ENCODE data around the gene FMN1. TPM values are rescaled to one million over a fixed set of nuclear protein-coding genes. Genes with fewer than 3 reads are reported as not detected.

FMN1 gene
- total RNA-seq, 1 experiment from 2014 or later = 3.9 TPM

- no peak for DNase-seq (ENCODE audit: low read depth, low spot score)
- Histone ChIP-seq H3K27ac (ENCODE audit: low read length) (no peak overlapping the region), H3K36me3 (ENCODE audit: control insufficient read depth, insufficient read depth, low read length) (no peaks in the 10 kb centered on the region), H3K4me3 (ENCODE audit: low read depth in 2 of 2, low read length in 2 of 2) (no peak overlapping the region), H3K27me3 (ENCODE audit: control insufficient read depth, insufficient read depth, low read length) (no peaks in the 10 kb centered on the region), H3K4me1 (ENCODE audit: control insufficient read depth, insufficient read depth, low read length) (no peaks in the 10 kb centered on the region), H3K9me3 (ENCODE audit: control insufficient read depth, insufficient read depth, low read depth, low read length) (no peaks in the 10 kb centered on the region)
- ChIA-PET CTCF (no interaction called here), POLR2A (no interaction called here)
- no TSS peak for BruUV-seq (replicated peaks)
- TF ChIP-seq SIN3A (IDR thresholded peaks at IDR 0.05; ENCODE audit: borderline replicate concordance, insufficient read depth, low read depth, low read length) (no peak), REST (IDR thresholded peaks at IDR 0.05; ENCODE audit: insufficient read depth in 1 of 2, low read depth in 2 of 2, low read length in 1 of 2) (no peak), CTCF (IDR thresholded peaks at IDR 0.05) (no peak), TCF7L2 (IDR thresholded peaks at IDR 0.05; ENCODE audit: low read depth, low read length) (no peak), POLR2AphosphoS5 (IDR thresholded peaks at IDR 0.05; ENCODE audit: low read depth, low read length) (no peak)
- in situ Hi-C loops (cut with HindIII; ENCODE audit: low pct_unique_long_range_greater_than_20kb, low sequenced_read_pairs) (no loop called here), intact Hi-C loops (cut with micrococcal nuclease; ENCODE audit: unreplicated experiment) (no loop called here)
- no peak for ATAC-seq
Measured at GRCh38 chr15:32881528-32881927, 313.0 kb downstream of the FMN1 start.

GRCh38 chr15:32880642-32881041 is 313.9 kb downstream of the FMN1 start:
- Histone ChIP-seq H3K27ac (ENCODE audit: low read length) (no peak overlapping the region), H3K36me3 (ENCODE audit: control insufficient read depth, insufficient read depth, low read length) (no peaks in the 10 kb centered on the region), H3K9me3 (ENCODE audit: control insufficient read depth, insufficient read depth, low read depth, low read length) (no peaks in the 10 kb centered on the region), H3K4me1 (ENCODE audit: control insufficient read depth, insufficient read depth, low read length) (no peaks in the 10 kb centered on the region), H3K27me3 (ENCODE audit: control insufficient read depth, insufficient read depth, low read length) (no peaks in the 10 kb centered on the region), H3K4me3 (ENCODE audit: low read depth in 2 of 2, low read length in 2 of 2) (no peak overlapping the region)
- ATAC-seq (no peak), DNase-seq (ENCODE audit: low read depth, low spot score) (no peak)
- no peak for TF ChIP-seq CTCF (IDR thresholded peaks at IDR 0.05)
- TF ChIP-seq TCF7L2 (IDR thresholded peaks at IDR 0.05; ENCODE audit: low read depth, low read length) = no peak
- no peak for TF ChIP-seq SIN3A (IDR thresholded peaks at IDR 0.05; ENCODE audit: borderline replicate concordance, insufficient read depth, low read depth, low read length)
- no peak for TF ChIP-seq POLR2AphosphoS5 (IDR thresholded peaks at IDR 0.05; ENCODE audit: low read depth, low read length)
- no peak for TF ChIP-seq REST (IDR thresholded peaks at IDR 0.05; ENCODE audit: insufficient read depth in 1 of 2, low read depth in 2 of 2, low read length in 1 of 2)
- ChIA-PET CTCF (no interaction called here), POLR2A (no interaction called here)
- intact Hi-C loops (cut with micrococcal nuclease; ENCODE audit: unreplicated experiment) = no loop called here
- no TSS peak for BruUV-seq (replicated peaks)
- in situ Hi-C loops (cut with HindIII; ENCODE audit: low pct_unique_long_range_greater_than_20kb, low sequenced_read_pairs) = no loop called here
